B cell (primary cell): Measurements from ENCODE around the gene TEX13A. TPM values are rescaled to one million over a fixed set of nuclear protein-coding genes. Genes with fewer than 3 reads are reported as not detected.

Source experiments
- ATAC-seq: fragments of 200-7000 bp; cut with Tn5 transposase; one replicate; pipeline ENCODE4 v1.10.0; 2021; ENCODE audit warnings: low read depth, mild to moderate bottlenecking, moderate number of reproducible peaks, moderate library complexity
- CTCF ChIA-PET: fragments of 350-600 bp; sonication (Branson Sonifier 250); formaldehyde crosslinking; loops from one replicate; lab custom pipeline; 2021; ENCODE audit warnings: antibody characterized with exemption, inconsistent platforms; lab: Charles Lee
- POLR2A ChIA-PET: fragments of 350-600 bp; sonication (Branson Sonifier 250); formaldehyde crosslinking; loops from one replicate; lab custom pipeline; 2021; ENCODE audit warnings: antibody characterized with exemption; lab: Charles Lee
- DNase-seq: peaks from one replicate; pipeline ENCODE4 v3.0.0; 2013
- H2AFZ ChIP-seq: 2 replicates; pipeline ENCODE4 v1.6.1; 2012; ENCODE audit warnings: mild to moderate bottlenecking, low read depth, low read length; ENCODE audit not compliant: insufficient read depth, poor library complexity, severe bottlenecking
- H3K27ac ChIP-seq, 2 donors: 1 replicate in 1 of 2; 2 replicates in 1 of 2; pipeline ENCODE4 v1.5.1; 2012 to 2013; ENCODE audit warnings: low read length in 2 of 2, mild to moderate bottlenecking in 2 of 2, moderate library complexity in 1 of 2
- H3K27me3 ChIP-seq, 4 experiments: fragments of 200-600 bp in 1 of 4; sonication (generic) in 1 of 4; replicated peaks in 1 of 4; 1 replicate in 2 of 4; 2 replicates in 2 of 4; pipeline versions ENCODE4 v1.6.1 to v1.7.0; 2013 to 2016; ENCODE audit warnings: low read length in 3 of 4, mild to moderate bottlenecking in 2 of 4, mixed read lengths in 1 of 4, moderate library complexity in 1 of 4; ENCODE audit not compliant: insufficient read depth in 4 of 4, control insufficient read depth in 3 of 4; ENCODE audit errors: control extremely low read depth in 1 of 4
- H3K36me3 ChIP-seq, 2 experiments: replicated peaks in 1 of 2; 1 replicate in 1 of 2; 2 replicates in 1 of 2; pipeline versions ENCODE4 v1.6.1 to v1.7.1; 2013; ENCODE audit warnings: low read length in 1 of 2; ENCODE audit not compliant: insufficient read depth in 2 of 2, control insufficient read depth in 1 of 2; ENCODE audit errors: control extremely low read depth in 1 of 2, extremely low read depth in 1 of 2
- H3K4me1 ChIP-seq, 2 donors: fragments of 200-600 bp in 1 of 2; sonication (generic) in 1 of 2; 1 replicate in 1 of 2; 2 replicates in 1 of 2; pipeline versions ENCODE4 v1.5.1 to v1.6.1; 2013 to 2017; ENCODE audit warnings: low read length in 2 of 2; ENCODE audit not compliant: control insufficient read depth in 2 of 2, insufficient read depth in 2 of 2
- H3K4me2 ChIP-seq: replicated peaks from 2 replicates; pipeline ENCODE3; 2012; ENCODE audit warnings: mild to moderate bottlenecking, low read depth, low read length; ENCODE audit not compliant: poor library complexity, severe bottlenecking
- H3K4me3 ChIP-seq, 5 experiments: fragments of 200-600 bp in 1 of 5; sonication (generic) in 1 of 5; 1 replicate in 3 of 5; 2 replicates in 2 of 5; pipeline versions ENCODE4 v1.5.1 to v1.7.0; 2011 to 2016; ENCODE audit warnings: low read length in 4 of 5, mild to moderate bottlenecking in 4 of 5, low read depth in 2 of 5, control low read depth in 1 of 5, moderate library complexity in 1 of 5; ENCODE audit not compliant: insufficient read depth in 1 of 5; ENCODE audit errors: control extremely low read depth in 1 of 5, extremely low read depth in 1 of 5
- H3K79me2 ChIP-seq: fragments of 200-600 bp; sonication (generic); one replicate; pipeline ENCODE4 v1.6.0; 2016; ENCODE audit warnings: low read length; ENCODE audit not compliant: control insufficient read depth, insufficient read depth
- H3K9ac ChIP-seq: fragments of 200-600 bp; sonication (generic); 2 replicates; pipeline ENCODE4 v1.6.1; 2017; ENCODE audit warnings: mild to moderate bottlenecking, low read length, moderate library complexity
- H3K9me3 ChIP-seq, 3 donors: one replicate each; pipeline versions ENCODE4 v1.6.1 to v1.7.1; 2013; ENCODE audit warnings: low read length in 2 of 3; ENCODE audit not compliant: control insufficient read depth in 2 of 3, insufficient read depth in 1 of 3; ENCODE audit errors: control extremely low read depth in 1 of 3
- H4K20me1 ChIP-seq: 2 replicates; pipeline ENCODE4 v1.6.0; 2012; ENCODE audit warnings: mild to moderate bottlenecking, low read length; ENCODE audit not compliant: insufficient read depth, control insufficient read depth, poor library complexity, severe bottlenecking
- H3K27ac Mint-ChIP-seq: one replicate; pipeline ENCODE4 v1.8.0; 2021; ENCODE audit warnings: mixed read lengths
- H3K27me3 Mint-ChIP-seq: one replicate; pipeline ENCODE4 v1.8.0; 2021; ENCODE audit warnings: mixed read lengths
- H3K4me1 Mint-ChIP-seq: one replicate; pipeline ENCODE4 v1.8.0; 2021; ENCODE audit warnings: mixed read lengths
- H3K4me3 Mint-ChIP-seq: one replicate; pipeline ENCODE4 v1.8.0; 2021; ENCODE audit warnings: mixed read lengths
- H3K9me3 Mint-ChIP-seq: one replicate; pipeline ENCODE4 v1.8.0; 2022; ENCODE audit warnings: mixed read lengths; ENCODE audit not compliant: insufficient read depth
- EZH2 ChIP-seq: IDR thresholded peaks from 2 replicates; pipeline ENCODE4 v1.6.1; 2012; ENCODE audit warnings: borderline replicate concordance, low read depth, mild to moderate bottlenecking, moderate library complexity, low read length; ENCODE audit not compliant: insufficient read depth, poor library complexity, severe bottlenecking
- whole genome bisulfite sequencing: methylation state at CpG from one replicate; pipeline ENCODE4 v1.1.5; 2013; ENCODE audit warnings: missing lambda C conversion rate; ENCODE audit not compliant: insufficient coverage; 5-methylcytosine and 5-hydroxymethylcytosine counted together
- intact Hi-C: fragments of 100-400 bp; cut with micrococcal nuclease; formaldehyde crosslinking; loops from one replicate; pipeline ENCODE4 v1.10.0; 2022
- polyA plus RNA-seq: library from polyadenylated mRNA; depleted of rRNA; stranded (reverse); fragments of >200 nt; gene quantifications from 2 replicates; pipeline ENCODE4 v1.2.3, GENCODE V29; 2012
- total RNA-seq, 2 donors: library from RNA; stranded (reverse); fragments of 120-200 nt in 1 of 2; gene quantifications; 1 replicate in 1 of 2; 2 replicates in 1 of 2; pipeline versions ENCODE4 v1.2.3 to v1.2.4, GENCODE V29; 2013 to 2022
- TF ChIP-seq, protein P1 (sequence below): fragments of 200-600 bp; IDR thresholded peaks from one replicate; pipeline ENCODE4 v1.8.0; 2022; ENCODE audit warnings: antibody characterized with exemption, mild to moderate bottlenecking

Gene TEX13A
- total and polyA plus RNA-seq, 2 donors (not counting 1 experiment from before 2014, with no cell fraction given), result not detected

DNA sequence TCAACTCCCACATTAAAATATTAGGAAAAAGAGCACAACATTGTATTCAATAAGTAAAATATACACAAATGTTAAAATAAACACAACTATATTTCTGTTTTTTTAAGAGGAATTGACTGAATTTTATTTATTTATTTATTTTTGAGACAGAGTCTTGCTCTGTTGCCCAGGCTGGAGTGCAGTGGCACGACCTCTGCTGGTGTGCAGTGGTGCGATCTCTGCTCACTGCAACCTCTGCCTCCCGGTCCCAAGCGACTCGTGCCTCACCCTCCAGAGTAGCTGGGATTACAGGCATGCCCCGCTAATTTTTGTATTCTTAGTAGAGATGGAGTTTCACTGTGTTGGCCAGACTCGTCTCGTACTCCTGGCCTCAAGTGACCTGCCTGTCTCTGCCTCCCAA lies 31.4 kb downstream of the TEX13A start:
- intact Hi-C loops, result no loop called here
- ChIA-PET POLR2A (no interaction called here), CTCF (interaction anchor here (0.5 to 1.5 kb wide), 2 partner anchors 11 to 1723 kb away, joined by 3 to 8 read pairs; no protein-coding TSS in a partner anchor)
- Histone ChIP-seq H3K4me2 (no peak overlapping the region), H3K4me3 (no peak overlapping the region), H3K27ac (no peak overlapping the region), H3K4me1 (no peaks in the 10 kb centered on the region), H3K9me3 (no peaks in the 10 kb centered on the region), H3K27me3 (no peaks in the 10 kb centered on the region), H3K9ac (no peak overlapping the region), H3K36me3 (no peaks in the 10 kb centered on the region), H4K20me1 (no peaks in the 10 kb centered on the region), H3K79me2 (no peaks in the 10 kb centered on the region), H2AFZ (no peak overlapping the region)
- ATAC-seq (no peak), DNase-seq (no peak)
- H3K27me3 Mint-ChIP-seq, result no peaks in the 10 kb centered on the region
- no peaks in the 10 kb centered on the region for H3K9me3 Mint-ChIP-seq
- H3K27ac Mint-ChIP-seq, result no peak overlapping the region
- 90% methylated on average over 2 of the region's 8 CpGs for WGBS
- H3K4me1 Mint-ChIP-seq, result no peaks in the 10 kb centered on the region
- TF ChIP-seq, protein P1, sequence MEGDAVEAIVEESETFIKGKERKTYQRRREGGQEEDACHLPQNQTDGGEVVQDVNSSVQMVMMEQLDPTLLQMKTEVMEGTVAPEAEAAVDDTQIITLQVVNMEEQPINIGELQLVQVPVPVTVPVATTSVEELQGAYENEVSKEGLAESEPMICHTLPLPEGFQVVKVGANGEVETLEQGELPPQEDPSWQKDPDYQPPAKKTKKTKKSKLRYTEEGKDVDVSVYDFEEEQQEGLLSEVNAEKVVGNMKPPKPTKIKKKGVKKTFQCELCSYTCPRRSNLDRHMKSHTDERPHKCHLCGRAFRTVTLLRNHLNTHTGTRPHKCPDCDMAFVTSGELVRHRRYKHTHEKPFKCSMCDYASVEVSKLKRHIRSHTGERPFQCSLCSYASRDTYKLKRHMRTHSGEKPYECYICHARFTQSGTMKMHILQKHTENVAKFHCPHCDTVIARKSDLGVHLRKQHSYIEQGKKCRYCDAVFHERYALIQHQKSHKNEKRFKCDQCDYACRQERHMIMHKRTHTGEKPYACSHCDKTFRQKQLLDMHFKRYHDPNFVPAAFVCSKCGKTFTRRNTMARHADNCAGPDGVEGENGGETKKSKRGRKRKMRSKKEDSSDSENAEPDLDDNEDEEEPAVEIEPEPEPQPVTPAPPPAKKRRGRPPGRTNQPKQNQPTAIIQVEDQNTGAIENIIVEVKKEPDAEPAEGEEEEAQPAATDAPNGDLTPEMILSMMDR, result no peak
- no peak for TF ChIP-seq EZH2
- no peak overlapping the region for H3K4me3 Mint-ChIP-seq

DNA sequence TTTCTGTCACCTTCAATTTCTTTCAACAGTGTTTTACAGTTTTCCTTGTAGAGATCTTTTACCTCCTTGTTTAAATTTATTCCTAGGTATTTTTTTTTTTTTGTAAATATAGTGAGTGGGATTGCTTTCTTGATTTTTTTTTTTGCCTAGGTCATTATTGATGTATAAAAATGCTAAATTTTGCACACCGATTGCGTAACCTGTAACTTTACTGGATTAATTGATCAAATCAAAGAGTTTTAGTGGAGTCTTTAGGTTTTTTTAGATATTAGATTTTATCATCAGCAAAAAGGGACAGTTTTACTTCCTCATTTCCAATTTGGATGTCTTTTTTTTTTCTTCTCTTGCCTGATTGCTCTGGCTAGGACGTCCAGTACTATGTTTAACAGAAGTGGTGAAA lies 40.9 kb downstream of the TEX13A start:
- POLR2A ChIA-PET, result no interaction called here
- DNase-seq (no peak), ATAC-seq (no peak)
- H3K4me2 ChIP-seq, result no peak overlapping the region
- no peaks in the 10 kb centered on the region for H3K36me3 ChIP-seq
- no peaks in the 10 kb centered on the region for H4K20me1 ChIP-seq
- CTCF ChIA-PET, result no interaction called here
- intact Hi-C loops, result no loop called here
- H3K9me3 ChIP-seq, result no peaks in the 10 kb centered on the region
- Mint-ChIP-seq H3K27ac (no peak overlapping the region), H3K9me3 (peaks cover 4% of the 10 kb centered on the region), H3K4me3 (no peak overlapping the region), H3K27me3 (no peaks in the 10 kb centered on the region), H3K4me1 (no peaks in the 10 kb centered on the region)
- H3K4me1 ChIP-seq, result no peaks in the 10 kb centered on the region
- H3K27ac ChIP-seq, result no peak overlapping the region
- H3K9ac ChIP-seq, result no peak overlapping the region
- TF ChIP-seq EZH2, result no peak
- TF ChIP-seq, protein P1, result no peak
- no peak overlapping the region for H2AFZ ChIP-seq
- no CpG with 5 or more reads among the region's 3 CpGs for WGBS
- H3K27me3 ChIP-seq, result no peaks in the 10 kb centered on the region
- H3K79me2 ChIP-seq, result no peaks in the 10 kb centered on the region
- H3K4me3 ChIP-seq, result no peak overlapping the region
